GM23248 (cell line): ENCODE measurements around the gene IL1RAPL2. TPM values are rescaled to one million over a fixed set of nuclear protein-coding genes. Genes with fewer than 3 reads are reported as not detected.

Experiments used
- DNase-seq: peaks from one replicate; pipeline ENCODE4 v3.0.0-alpha.2; 2015
- H2AFZ ChIP-seq: fragments of 200-600 bp; sonication (generic); 2 replicates; pipeline ENCODE4 v1.6.1; 2016; ENCODE audit warnings: antibody characterized with exemption
- H3F3A ChIP-seq: fragments of 200-600 bp; sonication (generic); 2 replicates; pipeline ENCODE4 v1.6.1; 2016; ENCODE audit warnings: mild to moderate bottlenecking, antibody characterized with exemption, mixed run types; ENCODE audit not compliant: insufficient read depth
- H3K27ac ChIP-seq: fragments of 200-600 bp; sonication (generic); 2 replicates; pipeline ENCODE4 v1.5.1; 2016; ENCODE audit warnings: mild to moderate bottlenecking
- H3K27me3 ChIP-seq: fragments of 200-600 bp; sonication (generic); replicated peaks from 2 replicates; pipeline ENCODE4 v1.6.1; 2016; ENCODE audit warnings: mild to moderate bottlenecking; ENCODE audit not compliant: insufficient read depth
- H3K36me3 ChIP-seq: fragments of 200-600 bp; sonication (generic); 2 replicates; pipeline ENCODE4 v1.6.1; 2016; ENCODE audit warnings: low read depth, mild to moderate bottlenecking
- H3K4me1 ChIP-seq: fragments of 200-600 bp; sonication (generic); 2 replicates; pipeline ENCODE4 v1.6.1; 2016; ENCODE audit warnings: mild to moderate bottlenecking; ENCODE audit not compliant: insufficient read depth
- H3K4me2 ChIP-seq: fragments of 200-600 bp; sonication (generic); one replicate; pipeline ENCODE4 v1.6.1; 2016; ENCODE audit warnings: mild to moderate bottlenecking; ENCODE audit not compliant: unreplicated experiment
- H3K4me3 ChIP-seq: fragments of 200-600 bp; sonication (generic); 2 replicates; pipeline ENCODE4 v1.5.1; 2016; ENCODE audit warnings: mild to moderate bottlenecking
- H3K79me2 ChIP-seq: fragments of 200-600 bp; sonication (generic); 2 replicates; pipeline ENCODE4 v1.6.1; 2016; ENCODE audit warnings: mild to moderate bottlenecking; ENCODE audit not compliant: insufficient read depth
- H3K9ac ChIP-seq: fragments of 200-600 bp; sonication (generic); 2 replicates; pipeline ENCODE4 v1.6.1; 2016; ENCODE audit warnings: mild to moderate bottlenecking
- H3K9me2 ChIP-seq: fragments of 200-600 bp; sonication (generic); 2 replicates; pipeline ENCODE4 v1.6.1; 2016; ENCODE audit warnings: mixed run types, mild to moderate bottlenecking, moderate library complexity; ENCODE audit not compliant: insufficient read depth
- H3K9me3 ChIP-seq: fragments of 200-600 bp; sonication (generic); one replicate; pipeline ENCODE4 v1.6.1; 2017; ENCODE audit warnings: low read depth
- H4K20me1 ChIP-seq: fragments of 200-600 bp; sonication (generic); 2 replicates; pipeline ENCODE4 v1.6.0; 2016; ENCODE audit not compliant: insufficient read depth
- EZH2 ChIP-seq: fragments of 200-600 bp; sonication (generic); IDR thresholded peaks from 2 replicates; pipeline ENCODE4 v1.6.1; 2018; ENCODE audit warnings: antibody characterized with exemption, mild to moderate bottlenecking; ENCODE audit not compliant: insufficient read depth, poor library complexity, severe bottlenecking
- EZH2phosphoT487 ChIP-seq: fragments of 200-600 bp; sonication (generic); IDR thresholded peaks from 2 replicates; pipeline ENCODE4 v1.6.1; 2018; ENCODE audit warnings: antibody characterized with exemption, moderate library complexity, mild to moderate bottlenecking, low read depth; ENCODE audit not compliant: insufficient read depth
- WGBS, 2 experiments: methylation state at CpG; one replicate each; pipeline ENCODE4 v1.1.6; 2015 to 2017; ENCODE audit warnings: low lambda C conversion rate in 2 of 2, low coverage in 1 of 2; ENCODE audit errors: missing lambda C conversion rate in 2 of 2; 5-methylcytosine and 5-hydroxymethylcytosine counted together
- in situ Hi-C: fragments of 300-500 bp; cut with MboI; formaldehyde crosslinking; loops from 2 replicates; pipeline ENCODE4 v1.15.0; 2020
- polyA plus RNA-seq: library from polyadenylated mRNA; unstranded; fragments of >200 nt; fragmentation: Nextera tagmentation; extraction: Ambion mirVana; gene quantifications from 2 replicates; pipeline ENCODE4 v1.2.1, GENCODE V29; 2016
- total RNA-seq: library from RNA; depleted of rRNA; stranded (reverse); fragments of >200 nt; shearing (Covaris generic); gene quantifications from 2 replicates; pipeline ENCODE4 v1.2.3, GENCODE V29; 2014

Gene IL1RAPL2
- total and polyA plus RNA-seq, 2 experiments from 2014 or later: not detected

GRCh38 chrX:104564335-104564734 is 1.7 kb upstream of the IL1RAPL2 start:
- Histone ChIP-seq H3K4me3 (no peak overlapping the region), H3K9me3 (no peaks in the 10 kb centered on the region), H4K20me1 (no peaks in the 10 kb centered on the region), H3K36me3 (no peaks in the 10 kb centered on the region), H3K79me2 (no peaks in the 10 kb centered on the region), H3K4me1 (no peaks in the 10 kb centered on the region), H2AFZ (no peak overlapping the region), H3K4me2 (no peak overlapping the region), H3K9me2 (no peaks in the 10 kb centered on the region), H3K27ac (no peak overlapping the region), H3K27me3 (no peaks in the 10 kb centered on the region; the same call in 1 of the 2 replicates), H3K9ac (no peak overlapping the region), H3F3A (no peaks in the 10 kb centered on the region)
- in situ Hi-C loops: no loop called here
- TF ChIP-seq EZH2 (no peak), EZH2phosphoT487 (no peak)
- DNase-seq: no peak
- WGBS, 2 experiments: 4 to 7% methylated on average over 6 to 9 of the region's 9 CpGs

DNA sequence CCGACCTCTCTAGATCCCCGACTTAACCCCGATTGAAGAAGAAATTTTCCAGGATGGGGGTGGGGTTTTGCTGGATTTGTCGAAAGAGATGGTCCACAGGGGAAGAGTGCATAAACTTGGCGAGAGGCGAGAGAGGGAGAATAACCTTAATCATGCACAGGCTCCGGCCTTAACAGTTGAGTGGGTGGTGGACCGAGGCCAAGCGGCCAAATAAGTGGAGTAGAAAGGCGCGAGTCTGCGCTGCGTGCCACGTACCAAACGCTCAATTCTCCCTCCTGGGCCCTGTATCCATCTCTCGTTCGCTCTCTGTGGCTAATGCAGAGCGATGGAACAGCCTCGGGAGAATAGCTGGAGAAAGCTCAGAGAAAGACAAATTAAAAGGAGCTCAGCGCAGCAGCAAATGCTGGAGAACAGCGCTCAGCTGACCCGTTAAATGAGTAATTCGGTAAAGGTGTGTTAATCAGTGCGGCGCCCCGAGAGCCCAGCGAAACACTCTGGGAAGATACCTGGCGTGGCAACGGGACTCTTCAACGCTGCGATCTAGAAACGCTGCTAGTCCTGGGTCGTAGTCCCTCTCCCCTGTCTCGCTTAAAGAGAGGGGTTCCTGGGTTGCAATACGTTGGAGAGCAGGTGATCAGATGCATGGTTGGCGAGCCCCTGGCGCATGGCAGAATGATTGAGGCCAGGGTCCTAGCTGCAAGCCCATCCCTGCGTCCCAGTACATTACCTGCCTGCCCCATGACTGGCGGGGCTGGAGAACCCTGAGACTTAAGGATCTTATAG is 887 bp upstream of the IL1RAPL2 start:
- Histone ChIP-seq H2AFZ (no peak overlapping the region), H3K27me3 (no peaks in the 10 kb centered on the region; the same call in 1 of the 2 replicates), H3K27ac (no peak overlapping the region), H3K9me3 (no peaks in the 10 kb centered on the region), H3F3A (no peaks in the 10 kb centered on the region), H3K9me2 (no peaks in the 10 kb centered on the region), H3K9ac (no peak overlapping the region), H3K4me2 (no peak overlapping the region), H4K20me1 (no peaks in the 10 kb centered on the region), H3K4me3 (no peak overlapping the region), H3K36me3 (no peaks in the 10 kb centered on the region), H3K79me2 (no peaks in the 10 kb centered on the region), H3K4me1 (no peaks in the 10 kb centered on the region)
- WGBS, 2 experiments: 3 to 5% methylated on average over 26 to 39 of the region's 39 CpGs
- in situ Hi-C loops: no loop called here
- DNase-seq: peak; percentile 2
- TF ChIP-seq EZH2 (no peak), EZH2phosphoT487 (no peak)

DNA sequence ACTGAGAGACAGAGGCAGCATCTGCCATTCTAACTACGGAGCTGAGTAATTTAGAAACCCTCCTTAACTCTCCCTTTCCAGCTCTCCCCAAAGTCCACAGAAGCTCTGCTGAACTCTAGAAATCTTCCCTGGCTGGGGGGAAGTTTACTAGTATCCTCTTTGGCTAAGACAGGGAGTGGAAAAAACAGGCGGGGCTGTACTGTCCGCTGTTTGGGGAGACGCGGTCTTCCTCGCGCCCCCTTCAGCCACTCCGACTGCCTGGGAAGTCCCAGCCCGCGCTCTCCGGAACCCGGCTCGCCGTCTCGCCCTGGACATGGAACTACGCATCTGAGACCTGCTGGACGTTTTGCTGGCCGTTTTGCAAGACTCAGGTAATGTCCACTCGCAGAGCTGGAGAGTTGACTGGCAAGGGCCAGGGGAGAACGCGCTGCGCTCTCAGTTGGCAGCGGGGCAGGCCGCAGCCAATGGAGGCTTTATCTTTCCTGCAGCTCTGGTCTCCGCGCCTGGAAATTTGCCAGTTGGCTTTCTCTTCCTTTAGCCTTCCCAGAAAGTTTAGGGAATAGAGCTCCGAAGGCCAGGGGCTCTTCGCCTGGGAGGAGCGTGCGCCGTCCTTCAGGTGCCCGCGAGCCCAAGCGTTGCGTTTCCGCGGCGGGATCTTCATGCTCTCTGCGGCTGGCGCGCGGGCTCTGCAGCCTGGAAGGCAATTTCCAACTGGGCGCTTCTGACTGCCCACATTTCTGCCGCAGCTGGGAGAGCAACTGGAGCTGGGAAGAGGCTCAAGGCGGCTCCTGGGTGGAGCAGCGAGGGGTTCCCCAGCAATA is 892 bp downstream of the IL1RAPL2 start:
- Histone ChIP-seq H3K4me1 (no peaks in the 10 kb centered on the region), H3K4me3 (no peak overlapping the region), H3K9ac (no peak overlapping the region), H3K9me3 (no peaks in the 10 kb centered on the region), H3K79me2 (no peaks in the 10 kb centered on the region), H3K27ac (no peak overlapping the region), H4K20me1 (no peaks in the 10 kb centered on the region), H3K4me2 (no peak overlapping the region), H3K27me3 (no peaks in the 10 kb centered on the region; the same call in 1 of the 2 replicates), H3K9me2 (no peaks in the 10 kb centered on the region), H3F3A (no peaks in the 10 kb centered on the region), H2AFZ (no peak overlapping the region), H3K36me3 (no peaks in the 10 kb centered on the region)
- no peak for DNase-seq
- TF ChIP-seq EZH2phosphoT487: no peak
- TF ChIP-seq EZH2: no peak
- in situ Hi-C loops: no loop called here
- WGBS, 2 experiments: 3 to 6% methylated on average over 24 to 36 of the region's 46 CpGs

GRCh38 chrX:104567506-104567905 is 1.5 kb downstream of the IL1RAPL2 start:
- Histone ChIP-seq H3K9ac (no peak overlapping the region), H3K79me2 (no peaks in the 10 kb centered on the region), H3K27me3 (no peaks in the 10 kb centered on the region; the same call in 1 of the 2 replicates), H3F3A (no peaks in the 10 kb centered on the region), H2AFZ (no peak overlapping the region), H3K4me2 (no peak overlapping the region), H3K4me1 (no peaks in the 10 kb centered on the region), H4K20me1 (no peaks in the 10 kb centered on the region), H3K36me3 (no peaks in the 10 kb centered on the region), H3K9me2 (no peaks in the 10 kb centered on the region), H3K27ac (no peak overlapping the region), H3K4me3 (no peak overlapping the region), H3K9me3 (no peaks in the 10 kb centered on the region)
- in situ Hi-C loops: no loop called here
- no peak for TF ChIP-seq EZH2phosphoT487
- no peak for TF ChIP-seq EZH2
- 1 to 2% methylated on average over 13 to 14 of the region's 14 CpGs for WGBS, 2 experiments
- DNase-seq: no peak
